Neural progenitor cell (in vitro differentiated cells): Measurements from ENCODE around the gene NGFR. TPM values are rescaled to one million over a fixed set of nuclear protein-coding genes. Genes with fewer than 3 reads are reported as not detected.

Experiments
- DNase-seq: peaks from one replicate; pipeline ENCODE4 v3.0.0-alpha.2; 2016; ENCODE audit warnings: low spot score
- H2AFZ ChIP-seq: fragments of 200-600 bp; sonication (generic); replicated peaks from 2 replicates; pipeline ENCODE4 v1.6.1; 2016; ENCODE audit warnings: antibody characterized with exemption
- H3F3A ChIP-seq: fragments of 200-600 bp; sonication (generic); 2 replicates; pipeline ENCODE4 v1.6.1; 2016; ENCODE audit warnings: antibody characterized with exemption, low read depth
- H3K27ac ChIP-seq: fragments of 200-600 bp; sonication (generic); 2 replicates; pipeline ENCODE4 v1.5.1; 2016; ENCODE audit warnings: mild to moderate bottlenecking
- H3K27me3 ChIP-seq: fragments of 200-600 bp; sonication (generic); 2 replicates; pipeline ENCODE4 v1.6.1; 2016; ENCODE audit warnings: mild to moderate bottlenecking, moderate library complexity
- H3K36me3 ChIP-seq: fragments of 200-600 bp; sonication (generic); 2 replicates; pipeline ENCODE4 v1.5.1; 2016
- H3K4me1 ChIP-seq: fragments of 200-600 bp; sonication (generic); 2 replicates; pipeline ENCODE4 v1.6.1; 2016; ENCODE audit warnings: mixed run types
- H3K4me2 ChIP-seq: fragments of 200-600 bp; sonication (generic); 2 replicates; pipeline ENCODE4 v1.6.1; 2016
- H3K4me3 ChIP-seq: fragments of 200-600 bp; sonication (generic); 2 replicates; pipeline ENCODE4 v1.5.1; 2016
- H3K79me2 ChIP-seq: fragments of 200-600 bp; sonication (generic); 2 replicates; pipeline ENCODE4 v1.6.1; 2016; ENCODE audit warnings: low read depth
- H3K9ac ChIP-seq: fragments of 200-600 bp; sonication (generic); 2 replicates; pipeline ENCODE4 v1.6.1; 2016
- H3K9me3 ChIP-seq: fragments of 200-600 bp; sonication (generic); 2 replicates; pipeline ENCODE4 v1.5.1; 2016; ENCODE audit warnings: low read depth
- H4K20me1 ChIP-seq: fragments of 200-600 bp; sonication (generic); 2 replicates; pipeline ENCODE4 v1.6.1; 2016; ENCODE audit warnings: low read depth
- H3K27ac Mint-ChIP-seq: 3 replicates; pipeline ENCODE4 v1.8.0; 2021; ENCODE audit warnings: mixed read lengths
- H3K27me3 Mint-ChIP-seq: 2 replicates; pipeline ENCODE4 v1.8.0; 2022; ENCODE audit warnings: low read depth, mild to moderate bottlenecking, inconsistent platforms, moderate library complexity, mixed read lengths; ENCODE audit not compliant: insufficient read depth
- H3K36me3 Mint-ChIP-seq: 3 replicates; pipeline ENCODE4 v1.8.0; 2021; ENCODE audit warnings: mixed read lengths
- H3K4me1 Mint-ChIP-seq: 3 replicates; pipeline ENCODE4 v1.8.0; 2021; ENCODE audit warnings: mixed read lengths
- H3K4me3 Mint-ChIP-seq: 3 replicates; pipeline ENCODE4 v1.8.0; 2021; ENCODE audit warnings: mild to moderate bottlenecking, moderate library complexity, mixed read lengths
- H3K9me3 Mint-ChIP-seq: 3 replicates; pipeline ENCODE4 v1.8.0; 2020; ENCODE audit warnings: mixed read lengths
- CTCF ChIP-seq: fragments of 200-600 bp; sonication (generic); IDR thresholded peaks from 2 replicates; pipeline ENCODE4 v1.5.1; 2017; ENCODE audit warnings: antibody characterized with exemption, mild to moderate bottlenecking
- EZH2 ChIP-seq: fragments of 200-600 bp; sonication (generic); IDR thresholded peaks from 2 replicates; pipeline ENCODE4 v1.6.1; 2017; ENCODE audit warnings: antibody characterized with exemption, mild to moderate bottlenecking, moderate library complexity
- EZH2phosphoT487 ChIP-seq: fragments of 200-600 bp; sonication (generic); IDR thresholded peaks from 2 replicates; pipeline ENCODE4 v1.6.1; 2017; ENCODE audit warnings: antibody characterized with exemption
- total RNA-seq: library from RNA; depleted of rRNA; stranded (reverse); fragments of >200 nt; gene quantifications from 2 replicates; pipeline ENCODE4 v1.2.3, GENCODE V29; 2015; ENCODE audit warnings: low replicate concordance

The NGFR gene
- total RNA-seq, 1 donor from 2014 or later, result 6.6 TPM

GRCh38 chr17:49452661-49453060, 42.4 kb upstream of the NGFR start:
- Mint-ChIP-seq H3K4me3 (no peak overlapping the region), H3K36me3 (no peaks in the 10 kb centered on the region), H3K27me3 (peaks cover 7% of the 10 kb centered on the region), H3K27ac (no peak overlapping the region), H3K9me3 (no peaks in the 10 kb centered on the region), H3K4me1 (peaks cover 15% of the 10 kb centered on the region)
- DNase-seq, result no peak
- Histone ChIP-seq H3K79me2 (no peaks in the 10 kb centered on the region), H3K9me3 (no peaks in the 10 kb centered on the region), H2AFZ (no peak overlapping the region), H3K36me3 (no peaks in the 10 kb centered on the region), H3K9ac (no peak overlapping the region), H3K4me1 (peaks cover 10% of the 10 kb centered on the region), H3K4me3 (no peak overlapping the region), H3K4me2 (no peak overlapping the region), H3F3A (no peaks in the 10 kb centered on the region), H4K20me1 (no peaks in the 10 kb centered on the region), H3K27ac (no peak overlapping the region), H3K27me3 (no peaks in the 10 kb centered on the region)
- TF ChIP-seq EZH2 (no peak), EZH2phosphoT487 (no peak), CTCF (no peak)

GRCh38 chr17:49454050-49454449, 41.0 kb upstream of the NGFR start:
- no peaks in the 10 kb centered on the region for H4K20me1 ChIP-seq
- no peak overlapping the region for H3K9ac ChIP-seq
- no peak overlapping the region for H3K27ac Mint-ChIP-seq
- DNase-seq, result peak; percentile 51
- no peaks in the 10 kb centered on the region for H3K79me2 ChIP-seq
- no peak overlapping the region for H3K27ac ChIP-seq
- H3K9me3 ChIP-seq, result no peaks in the 10 kb centered on the region
- no peak overlapping the region for H3K4me3 Mint-ChIP-seq
- peaks cover 10% of the 10 kb centered on the region for H3K4me1 ChIP-seq
- H3K27me3 ChIP-seq, result no peaks in the 10 kb centered on the region
- H3K4me3 ChIP-seq, result no peak overlapping the region
- H3K4me1 Mint-ChIP-seq, result peaks cover 15% of the 10 kb centered on the region
- H3K36me3 Mint-ChIP-seq, result no peaks in the 10 kb centered on the region
- no peaks in the 10 kb centered on the region for H3K36me3 ChIP-seq
- H3K9me3 Mint-ChIP-seq, result no peaks in the 10 kb centered on the region
- no peaks in the 10 kb centered on the region for H3F3A ChIP-seq
- no peak overlapping the region for H3K4me2 ChIP-seq
- TF ChIP-seq CTCF (no peak), EZH2phosphoT487 (no peak), EZH2 (no peak)
- H2AFZ ChIP-seq, result no peak overlapping the region
- H3K27me3 Mint-ChIP-seq, result peaks cover 9% of the 10 kb centered on the region

GRCh38 chr17:49455272-49455861, 39.7 kb upstream of the NGFR start:
- no peaks in the 10 kb centered on the region for H3K36me3 ChIP-seq

More at GRCh38 chr17:49455272-49455861, 39.7 kb upstream of the NGFR start:
- Histone ChIP-seq H3K4me2 (no peak overlapping the region), H3K27me3 (no peaks in the 10 kb centered on the region), H3K79me2 (no peaks in the 10 kb centered on the region), H3K9ac (no peak overlapping the region), H2AFZ (no peak overlapping the region), H3F3A (no peaks in the 10 kb centered on the region), H3K9me3 (no peaks in the 10 kb centered on the region), H3K4me3 (no peak overlapping the region), H3K27ac (no peak overlapping the region), H4K20me1 (no peaks in the 10 kb centered on the region), H3K4me1 (peaks cover 10% of the 10 kb centered on the region)
- peaks cover 15% of the 10 kb centered on the region for H3K4me1 Mint-ChIP-seq
- no peak overlapping the region for H3K4me3 Mint-ChIP-seq
- H3K27ac Mint-ChIP-seq, result no peak overlapping the region
- TF ChIP-seq EZH2phosphoT487, result no peak
- TF ChIP-seq CTCF, result no peak
- no peak for TF ChIP-seq EZH2
- no peak for DNase-seq
- no peaks in the 10 kb centered on the region for H3K36me3 Mint-ChIP-seq
- H3K27me3 Mint-ChIP-seq, result peaks cover 9% of the 10 kb centered on the region
- no peaks in the 10 kb centered on the region for H3K9me3 Mint-ChIP-seq
